GM21737 (cell line): ENCODE measurements around the gene FSD1L.
"Not testable (repeated sequence)": the region's sequence is repeated elsewhere in the genome, so short reads cannot be mapped to it uniquely, and the experiment has no call there.

ENCODE experiments used
- ATAC-seq: cut with Tn5 transposase; IDR thresholded peaks from one replicate; pipeline ENCODE4 v1.9.1; 2021; ENCODE audit warnings: mild to moderate bottlenecking, moderate library complexity; ENCODE audit not compliant: unreplicated experiment

The FSD1L gene

GRCh38 chr9:105541838-105542237 lies 94.0 kb downstream of the FSD1L start:
- ATAC-seq, result peak; percentile 95

GRCh38 chr9:105554042-105554441 lies 106.2 kb downstream of the FSD1L start:
- no peak for ATAC-seq

- ATAC-seq, result peak; percentile 96
These were observed 110.2 kb downstream of the FSD1L start, which contains the start of gene FKTN for GRCh38 chr9:105557804-105558610. TSS of gene FKTN (plus strand) at chr9:105558131. CDS start at chr9:105575033, 16,902 bp downstream.

- no peak for ATAC-seq
These were observed 124.6 kb downstream of the FSD1L start for GRCh38 chr9:105572455-105572854.

- not testable (repeated sequence) for ATAC-seq
These were observed 132.1 kb downstream of the FSD1L start for GRCh38 chr9:105579952-105580351.

GRCh38 chr9:105581550-105581949 lies 133.7 kb downstream of the FSD1L start:
- not testable (repeated sequence) for ATAC-seq

GRCh38 chr9:105593145-105593544 lies 145.3 kb downstream of the FSD1L start:
- no peak for ATAC-seq
